ACC112 (cell line): ENCODE data around the gene CIROP.

ENCODE experiments used
- H2AFZ ChIP-seq: fragments of 200-600 bp; sonication (generic); one replicate; pipeline ENCODE4 v1.6.0; 2017; ENCODE audit warnings: antibody characterized with exemption, low read length; ENCODE audit not compliant: unreplicated experiment
- H3K27ac ChIP-seq: fragments of 200-600 bp; sonication (generic); 2 replicates; pipeline ENCODE4 v1.5.1; 2014; ENCODE audit warnings: low read depth, mild to moderate bottlenecking, antibody characterized with exemption, low read length, moderate library complexity
- H3K27me3 ChIP-seq: fragments of 200-600 bp; sonication (generic); 2 replicates; pipeline ENCODE4 v1.6.1; 2014; ENCODE audit warnings: mild to moderate bottlenecking, antibody characterized with exemption, low read length, moderate library complexity, mixed read lengths; ENCODE audit not compliant: insufficient read depth
- H3K36me3 ChIP-seq: fragments of 200-600 bp; sonication (generic); 2 replicates; pipeline ENCODE4 v1.6.1; 2016; ENCODE audit warnings: mild to moderate bottlenecking, antibody characterized with exemption, low read length, moderate library complexity, mixed read lengths; ENCODE audit not compliant: insufficient read depth
- H3K4me1 ChIP-seq: fragments of 200-600 bp; sonication (generic); one replicate; pipeline ENCODE4 v1.6.1; 2016; ENCODE audit warnings: low read length, mixed read lengths; ENCODE audit not compliant: insufficient read depth, unreplicated experiment, control insufficient read depth
- H3K4me3 ChIP-seq: fragments of 200-600 bp; sonication (generic); 2 replicates; pipeline ENCODE4 v1.5.1; 2014; ENCODE audit warnings: mild to moderate bottlenecking, low read depth, low read length
- H3K79me2 ChIP-seq: fragments of 200-600 bp; sonication (generic); one replicate; pipeline ENCODE4 v1.6.0; 2016; ENCODE audit warnings: low read length; ENCODE audit not compliant: control insufficient read depth, unreplicated experiment, insufficient read depth

Gene CIROP

DNA sequence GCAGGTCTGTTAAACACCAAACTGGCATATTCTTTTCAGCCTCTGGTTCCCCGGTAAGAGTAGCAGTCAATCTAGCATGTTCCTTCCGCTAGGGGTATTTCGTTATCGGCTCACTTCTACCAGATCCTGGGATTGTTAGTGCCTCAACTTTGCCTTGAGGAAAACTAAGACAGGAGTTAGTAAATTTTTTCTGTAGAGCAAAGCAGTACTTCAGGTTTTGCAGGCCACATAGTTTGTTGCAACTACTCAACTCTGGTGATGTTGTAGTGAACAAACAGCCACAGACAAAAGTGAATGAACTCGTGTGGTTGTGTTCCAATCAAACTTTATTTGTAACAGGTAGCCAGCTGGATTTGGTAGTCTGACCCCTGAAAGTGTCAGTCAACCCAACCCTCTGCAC is 41.2 kb downstream of the CIROP start:
- no peak overlapping the region for H3K4me3 ChIP-seq
- no peaks in the 10 kb centered on the region for H3K27me3 ChIP-seq
- peaks cover 34% of the 10 kb centered on the region for H3K79me2 ChIP-seq
- peaks cover 23% of the 10 kb centered on the region for H3K4me1 ChIP-seq
- H2AFZ ChIP-seq: no peak overlapping the region
- H3K27ac ChIP-seq: no peak overlapping the region
- H3K36me3 ChIP-seq: peaks cover 60% of the 10 kb centered on the region

DNA sequence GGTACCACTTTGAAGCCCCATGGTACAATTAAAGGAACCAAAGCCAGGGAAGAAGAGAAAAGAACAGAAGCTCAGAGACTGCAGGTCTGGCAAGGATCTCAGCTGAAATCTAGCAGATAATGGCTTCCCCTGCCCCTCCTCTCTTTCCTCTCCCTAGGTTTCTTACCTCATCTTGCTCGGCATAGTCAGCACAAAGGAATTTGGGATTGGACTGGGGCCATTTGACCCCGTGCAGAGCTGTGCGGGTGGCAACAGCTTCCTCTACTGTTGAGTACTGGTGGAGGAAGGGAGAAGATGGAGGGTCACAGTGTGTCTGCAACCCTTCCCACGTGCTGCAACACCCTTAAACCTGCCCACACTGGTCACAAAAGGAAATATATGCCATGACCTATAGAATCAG is 42.8 kb downstream of the CIROP start:
- peaks cover 48% of the 10 kb centered on the region for H3K36me3 ChIP-seq
- H2AFZ ChIP-seq: no peak overlapping the region
- H3K27me3 ChIP-seq: no peaks in the 10 kb centered on the region
- H3K79me2 ChIP-seq: peaks cover 19% of the 10 kb centered on the region
- H3K27ac ChIP-seq: peak overlapping the region; percentile 63
- peaks cover 12% of the 10 kb centered on the region for H3K4me1 ChIP-seq
- no peak overlapping the region for H3K4me3 ChIP-seq

DNA sequence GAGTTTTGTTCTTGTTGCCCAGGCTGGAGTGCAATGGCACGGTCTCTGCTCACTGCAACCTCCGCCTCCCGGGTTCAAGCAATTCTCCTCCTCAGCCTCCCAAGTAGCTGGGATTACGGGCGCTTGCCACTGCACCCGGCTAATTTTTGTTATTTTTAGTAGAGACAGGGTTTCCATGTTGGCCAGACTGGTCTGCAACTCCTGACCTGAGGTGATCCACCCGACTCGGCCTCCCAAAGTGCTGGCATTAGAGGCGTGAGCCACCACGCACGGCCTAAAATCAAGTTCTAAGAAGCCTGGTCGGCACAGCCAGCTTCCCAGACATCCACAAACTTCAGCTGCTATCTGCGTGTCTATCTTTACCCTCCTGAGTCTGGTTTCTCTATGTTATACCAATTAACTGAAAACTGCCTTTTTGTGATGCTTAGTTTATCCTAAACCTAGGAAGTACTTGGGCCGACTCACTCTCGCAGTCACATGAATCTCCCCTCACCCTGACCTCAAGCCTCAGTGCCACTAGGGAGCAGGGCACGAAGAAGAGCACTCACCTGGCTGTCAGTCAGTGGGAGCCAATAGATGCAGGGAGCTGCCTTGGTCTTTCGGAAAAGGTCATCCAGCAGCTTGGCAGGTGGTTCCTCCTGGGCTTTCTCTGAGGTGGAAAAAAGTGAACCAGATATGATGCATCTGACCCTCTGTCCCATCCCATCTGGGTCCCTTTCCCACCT is 44.1 kb downstream of the CIROP start:
- Histone ChIP-seq H2AFZ (no peak overlapping the region), H3K36me3 (peaks cover 40% of the 10 kb centered on the region), H3K79me2 (peaks cover 10% of the 10 kb centered on the region), H3K27ac (no peak overlapping the region), H3K4me3 (no peak overlapping the region), H3K27me3 (no peaks in the 10 kb centered on the region), H3K4me1 (peaks cover 17% of the 10 kb centered on the region)

DNA sequence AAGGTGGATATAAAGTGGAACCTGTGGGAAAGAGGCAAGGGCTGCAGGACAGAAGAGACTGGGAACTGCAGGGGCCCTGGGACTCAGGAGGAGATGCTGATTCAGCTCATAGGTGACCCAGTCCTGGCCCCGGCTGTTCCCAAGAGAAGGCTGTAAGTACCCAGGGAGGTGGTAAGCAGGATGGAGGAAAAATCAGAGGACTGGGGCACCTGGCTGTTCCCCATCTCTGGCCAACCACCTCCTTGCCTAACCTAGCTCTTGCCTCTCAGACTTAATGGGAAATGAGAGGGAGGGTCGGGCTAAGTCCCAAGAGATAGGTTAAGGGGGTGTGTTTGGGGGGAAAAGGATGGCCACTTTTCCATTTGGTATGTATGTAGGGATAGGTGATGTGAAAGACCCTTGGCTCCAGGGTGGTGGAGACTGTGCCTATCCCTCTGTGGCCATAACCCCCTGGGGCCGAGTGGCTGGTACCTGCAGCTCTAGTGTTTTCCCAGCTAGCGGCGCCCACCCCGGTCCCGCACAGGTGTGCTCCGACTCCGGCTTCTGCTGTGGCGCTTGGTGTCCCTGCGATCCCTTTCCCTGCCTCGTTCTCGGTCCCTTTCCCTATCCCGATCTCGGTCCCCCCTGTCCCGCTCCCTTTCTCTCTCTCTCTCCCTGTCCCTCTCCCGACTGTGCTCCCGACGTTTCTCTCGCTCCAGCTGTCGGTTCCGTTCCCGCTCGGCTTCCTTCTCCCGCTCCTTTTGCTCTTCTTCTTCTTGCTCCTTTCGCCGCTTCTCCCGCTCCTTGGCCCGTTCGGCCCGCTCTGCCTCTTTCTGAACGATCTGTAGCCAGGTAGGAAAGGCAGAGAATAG is 45.9 kb downstream of the CIROP start:
- Histone ChIP-seq H3K27me3 (no peaks in the 10 kb centered on the region), H3K4me1 (peaks cover 17% of the 10 kb centered on the region), H3K79me2 (peaks cover 8% of the 10 kb centered on the region), H2AFZ (no peak overlapping the region), H3K27ac (no peak overlapping the region), H3K4me3 (no peak overlapping the region), H3K36me3 (peaks cover 29% of the 10 kb centered on the region; the same call in 1 of the 2 replicates)

GRCh38 chr14:23057757-23058653 is 46.8 kb downstream of the CIROP start:
- H3K27me3 ChIP-seq: no peaks in the 10 kb centered on the region
- H3K79me2 ChIP-seq: peaks cover 8% of the 10 kb centered on the region
- H3K4me1 ChIP-seq: peaks cover 17% of the 10 kb centered on the region
- H3K4me3 ChIP-seq: peak overlapping the region; percentile 81
- peaks cover 21% of the 10 kb centered on the region; the same call in 1 of the 2 replicates for H3K36me3 ChIP-seq
- H2AFZ ChIP-seq: no peak overlapping the region
- peak overlapping the region; percentile 11; the same call in 1 of the 2 replicates for H3K27ac ChIP-seq

- Histone ChIP-seq H3K36me3 (peaks cover 12% of the 10 kb centered on the region; the same call in 1 of the 2 replicates), H2AFZ (peak within 1 kb of the TSS; percentile 32)
Observed at GRCh38 chr14:23056956-23057756, 47.6 kb downstream of the CIROP start, which contains the start of gene CDH24. CDH24 (minus strand) TSS chr14:23057520; CDS start chr14:23055733, 1,787 bp downstream.

GRCh38 chr14:23056145-23056955 is 48.4 kb downstream of the CIROP start:
- Histone ChIP-seq H2AFZ (peak overlapping the region; percentile 32), H3K4me3 (peak overlapping the region; percentile 81), H3K36me3 (peaks cover 12% of the 10 kb centered on the region; the same call in 1 of the 2 replicates), H3K27me3 (no peaks in the 10 kb centered on the region), H3K4me1 (peaks cover 8% of the 10 kb centered on the region), H3K27ac (no peak overlapping the region), H3K79me2 (peaks cover 8% of the 10 kb centered on the region)

More at GRCh38 chr14:23056956-23057756, 47.6 kb downstream of the CIROP start, which contains the start of gene CDH24:
- Histone ChIP-seq H3K4me1 (peaks cover 9% of the 10 kb centered on the region), H3K79me2 (peaks cover 8% of the 10 kb centered on the region), H3K27me3 (no peaks in the 10 kb centered on the region), H3K27ac (peak within 1 kb of the TSS; percentile 11; the same call in 1 of the 2 replicates), H3K4me3 (peak within 1 kb of the TSS; percentile 81)

DNA sequence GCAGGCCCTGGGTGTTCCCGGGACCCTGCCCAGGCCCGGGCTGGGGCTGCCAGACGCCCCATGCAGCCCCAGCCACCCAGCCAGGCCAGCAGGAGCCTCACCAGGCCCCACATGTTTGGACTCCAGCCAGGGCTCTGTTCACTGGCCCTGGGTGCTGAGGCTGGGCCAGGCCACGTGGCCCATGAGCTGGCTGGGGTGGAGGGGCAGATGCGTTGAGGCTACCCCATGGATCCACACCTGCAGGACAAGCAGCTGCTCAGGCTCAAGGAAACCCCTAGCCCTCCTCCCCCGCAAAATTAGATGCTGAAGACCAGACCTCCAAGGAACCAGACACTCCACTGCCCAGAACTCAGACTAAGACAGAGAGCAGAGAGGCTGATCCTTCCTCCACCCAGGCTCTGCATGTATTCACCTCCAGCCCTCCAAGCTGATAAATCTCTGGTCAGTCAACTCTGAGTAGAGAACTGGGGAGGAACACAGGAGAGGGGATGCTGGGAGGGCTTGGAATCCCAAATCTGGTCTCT is 49.1 kb downstream of the CIROP start:
- Histone ChIP-seq H3K36me3 (peaks cover 7% of the 10 kb centered on the region; the same call in 1 of the 2 replicates), H3K4me3 (peak overlapping the region; percentile 81; the same call in 1 of the 2 replicates), H3K79me2 (peaks cover 2% of the 10 kb centered on the region)

GRCh38 chr14:23055147-23055550 is 49.6 kb downstream of the CIROP start:
- Histone ChIP-seq H3K4me1 (peaks cover 8% of the 10 kb centered on the region), H3K27me3 (no peaks in the 10 kb centered on the region), H3K27ac (no peak overlapping the region), H3K36me3 (0 out of 2 replicates have a peak, but pooled peaks cover 2% of the 10 kb centered on the region), H3K4me3 (no peak overlapping the region), H3K79me2 (no peaks in the 10 kb centered on the region), H2AFZ (no peak overlapping the region)

More for the DNA sequence above, 49.1 kb downstream of the CIROP start:
- Histone ChIP-seq H3K27me3 (no peaks in the 10 kb centered on the region), H3K27ac (no peak overlapping the region), H3K4me1 (peaks cover 8% of the 10 kb centered on the region), H2AFZ (no peak overlapping the region)
